Measurements from ENCODE around the gene CD8B2.
"Not testable (repeated sequence)": the region's sequence is repeated elsewhere in the genome, so short reads cannot be mapped to it uniquely, and the experiment has no call there.

The CD8B2 gene

DNA sequence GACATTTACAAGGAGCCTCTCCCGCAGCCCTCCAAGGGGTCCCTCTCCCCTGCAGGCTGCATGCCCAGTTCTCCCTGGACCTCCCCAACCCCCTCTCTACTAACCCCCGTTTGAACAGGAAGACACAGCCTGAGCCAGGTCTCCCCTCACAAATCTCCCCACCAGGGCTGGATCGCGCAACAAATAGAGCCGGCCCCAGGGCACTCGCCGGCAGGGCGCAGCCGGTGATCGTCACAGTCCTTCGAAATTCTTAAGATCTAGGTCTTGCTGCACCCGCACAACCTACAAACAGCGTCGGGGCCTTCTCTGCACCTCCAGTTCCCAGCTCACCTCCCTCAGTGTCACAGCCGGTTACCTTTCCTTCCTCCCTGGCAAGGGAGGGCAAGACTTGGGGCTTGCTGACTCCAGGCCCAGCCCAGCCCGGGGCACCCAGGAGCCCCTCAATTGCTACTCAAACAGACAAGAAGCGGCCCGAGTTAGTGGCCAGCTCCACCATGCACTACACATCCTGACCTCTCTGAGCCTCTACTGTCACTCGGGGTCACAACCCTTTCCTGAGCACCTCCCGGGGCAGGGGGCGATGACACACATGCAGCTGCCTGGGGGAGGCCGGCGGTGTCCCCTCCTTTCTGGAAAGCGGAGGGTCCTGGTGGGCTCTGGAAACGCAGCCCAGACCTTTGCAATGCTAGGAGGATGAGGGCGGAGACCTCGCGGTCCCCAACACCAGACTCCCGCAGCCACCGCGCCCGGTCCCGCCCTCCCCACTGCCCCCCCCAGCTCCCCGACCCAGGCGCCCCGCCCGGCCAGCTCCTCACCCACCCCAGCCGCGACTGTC is at the start of gene CD8B2:
TSS of gene CD8B2 (plus strand) at position 814 of the 835 bp plus-strand sequence. CDS start 63 bp downstream, outside the sequence.
- DNase-seq (ENCODE audit: low read depth); H3K4me3 ChIP-seq (ENCODE audit: low read depth, low read length): not testable (repeated sequence)

DNA sequence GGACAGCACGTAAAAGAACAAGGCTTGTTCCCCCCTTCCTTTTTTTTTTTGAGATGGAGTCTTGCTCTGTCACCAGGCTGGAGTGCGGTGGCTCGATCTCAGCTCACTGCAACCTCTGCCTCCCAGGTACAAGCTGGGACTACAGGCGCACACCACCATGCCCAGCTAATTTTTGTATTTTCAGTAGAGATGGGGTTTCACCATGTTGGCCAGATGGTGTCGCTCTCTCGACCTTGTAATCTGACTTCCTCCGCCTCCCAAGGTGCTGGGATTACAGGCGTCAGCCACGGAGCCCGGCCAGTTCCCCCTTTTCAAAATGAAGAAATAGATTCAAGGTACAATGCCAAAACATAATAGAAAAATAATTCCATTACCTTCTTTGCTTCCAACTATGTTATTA is 25.3 kb upstream of the CD8B2 start:
- DNase-seq (ENCODE audit: low read depth); H3K4me3 ChIP-seq (ENCODE audit: low read depth, low read length): not testable (repeated sequence)

DNA sequence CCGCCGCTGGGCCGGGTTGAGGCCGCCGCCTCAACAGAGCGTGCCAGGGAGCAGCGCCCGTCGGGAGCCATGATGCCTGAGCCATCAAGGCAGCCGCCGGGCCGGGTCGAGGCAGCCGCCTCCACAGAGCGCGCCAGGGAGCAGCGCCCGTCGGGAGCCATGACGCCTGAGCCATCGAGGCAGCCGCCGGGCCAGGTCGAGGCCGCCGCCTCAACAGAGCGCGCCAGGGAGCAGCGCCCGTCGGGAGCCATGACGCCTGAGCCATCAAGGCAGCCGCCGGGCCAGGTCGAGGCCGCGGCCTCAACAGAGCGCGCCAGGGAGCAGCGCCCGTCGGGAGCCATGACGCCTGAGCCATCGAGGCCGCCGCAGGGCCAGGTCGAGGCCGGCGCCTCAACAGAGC is 19.6 kb upstream of the CD8B2 start:
- not testable (repeated sequence) for DNase-seq (ENCODE audit: low read depth)

DNA sequence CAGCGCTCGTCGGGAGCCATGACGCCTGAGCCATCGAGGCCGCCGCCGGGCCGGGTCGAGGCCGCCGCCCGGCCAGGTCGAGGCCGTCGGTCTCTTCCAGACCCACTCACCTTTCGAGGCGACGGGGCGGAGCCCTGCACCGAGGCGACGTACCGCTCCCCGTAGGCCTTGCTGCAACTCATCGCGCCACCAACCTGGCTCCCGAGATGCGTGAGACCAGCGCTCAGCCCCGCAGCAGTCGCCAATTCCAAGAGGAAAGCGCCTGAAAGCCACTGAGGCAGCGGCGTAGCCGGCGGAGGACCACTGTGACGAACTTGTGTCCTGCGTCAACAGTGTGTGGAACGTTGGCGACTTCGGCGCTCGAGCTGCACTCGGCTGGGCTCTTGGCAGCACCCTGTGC is 19.1 kb upstream of the CD8B2 start, which contains the start of gene RGPD3:
TSS of gene RGPD3 (minus strand) at position 307 of the 400 bp plus-strand sequence. CDS start at position 182, 125 bp downstream.
- not testable (repeated sequence) for DNase-seq (ENCODE audit: low read depth); H3K4me3 ChIP-seq (ENCODE audit: low read depth, low read length)

More for the DNA sequence above, 19.6 kb upstream of the CD8B2 start:
- not testable (repeated sequence) for H3K4me3 ChIP-seq (ENCODE audit: low read depth, low read length)

DNA sequence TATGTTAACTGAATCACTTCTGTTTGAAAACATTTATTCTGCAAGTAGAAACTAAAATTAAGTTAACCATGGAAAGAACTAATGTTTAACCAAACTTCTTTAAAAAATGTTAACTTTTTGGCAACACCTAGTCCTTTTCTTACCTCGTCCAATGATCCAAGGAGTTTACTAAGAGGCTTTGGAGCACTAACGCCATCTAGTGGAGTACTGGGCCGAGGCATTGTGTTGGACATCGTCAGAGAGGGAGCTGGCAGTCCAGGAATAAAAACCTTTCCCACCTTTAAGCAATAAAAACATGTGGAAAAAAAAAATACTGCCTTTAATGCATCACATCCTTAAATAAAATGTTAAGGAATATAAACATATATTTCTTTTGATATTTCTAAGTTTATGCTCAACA is 16.5 kb upstream of the CD8B2 start:
- DNase-seq (ENCODE audit: low read depth); H3K4me3 ChIP-seq (ENCODE audit: low read depth, low read length): not testable (repeated sequence)
- TF ChIP-seq, protein P1, sequence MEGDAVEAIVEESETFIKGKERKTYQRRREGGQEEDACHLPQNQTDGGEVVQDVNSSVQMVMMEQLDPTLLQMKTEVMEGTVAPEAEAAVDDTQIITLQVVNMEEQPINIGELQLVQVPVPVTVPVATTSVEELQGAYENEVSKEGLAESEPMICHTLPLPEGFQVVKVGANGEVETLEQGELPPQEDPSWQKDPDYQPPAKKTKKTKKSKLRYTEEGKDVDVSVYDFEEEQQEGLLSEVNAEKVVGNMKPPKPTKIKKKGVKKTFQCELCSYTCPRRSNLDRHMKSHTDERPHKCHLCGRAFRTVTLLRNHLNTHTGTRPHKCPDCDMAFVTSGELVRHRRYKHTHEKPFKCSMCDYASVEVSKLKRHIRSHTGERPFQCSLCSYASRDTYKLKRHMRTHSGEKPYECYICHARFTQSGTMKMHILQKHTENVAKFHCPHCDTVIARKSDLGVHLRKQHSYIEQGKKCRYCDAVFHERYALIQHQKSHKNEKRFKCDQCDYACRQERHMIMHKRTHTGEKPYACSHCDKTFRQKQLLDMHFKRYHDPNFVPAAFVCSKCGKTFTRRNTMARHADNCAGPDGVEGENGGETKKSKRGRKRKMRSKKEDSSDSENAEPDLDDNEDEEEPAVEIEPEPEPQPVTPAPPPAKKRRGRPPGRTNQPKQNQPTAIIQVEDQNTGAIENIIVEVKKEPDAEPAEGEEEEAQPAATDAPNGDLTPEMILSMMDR (IDR thresholded peaks at IDR 0.05; ENCODE audit: insufficient read depth, low read depth, low read length, missing control alignments) = peak; percentile 16

DNA sequence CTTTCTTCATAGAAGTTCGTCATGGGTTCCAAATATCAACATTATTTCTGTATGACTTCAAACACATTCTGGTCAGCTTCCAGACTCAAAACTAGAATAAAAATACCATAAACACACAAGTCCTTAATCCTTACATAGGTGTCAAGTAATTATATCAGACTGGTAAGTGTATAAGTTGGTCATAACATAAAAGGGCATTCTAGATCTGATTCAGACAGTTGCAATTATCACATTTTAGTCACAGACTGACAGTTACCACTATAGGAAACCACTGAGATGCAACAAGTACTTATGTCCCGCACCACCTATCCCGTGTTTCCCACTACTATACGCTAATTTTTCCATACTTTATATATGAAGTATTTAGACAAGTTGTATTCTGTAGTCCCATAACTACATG is 9.5 kb upstream of the CD8B2 start:
- H3K4me3 ChIP-seq (ENCODE audit: low read depth, low read length); DNase-seq (ENCODE audit: low read depth): not testable (repeated sequence)

DNA sequence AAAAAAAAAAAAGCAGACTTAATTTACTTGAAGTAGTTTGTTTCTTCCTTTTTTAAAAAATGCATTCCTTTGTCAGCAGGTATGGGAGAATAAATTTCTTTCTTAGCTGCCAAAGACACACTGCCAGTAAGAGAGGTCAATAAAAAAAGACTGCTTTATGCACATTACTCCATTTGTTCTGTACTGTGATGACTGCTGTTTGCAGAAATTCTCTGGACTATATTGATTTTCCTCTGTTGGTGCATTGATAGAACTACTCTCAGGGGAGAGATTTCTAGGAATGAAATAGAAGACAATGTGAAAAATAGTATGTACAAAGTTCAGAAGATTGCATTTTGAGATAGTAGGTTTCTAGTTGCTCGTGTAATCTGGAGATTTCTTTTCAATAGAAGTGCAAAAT is 7.6 kb upstream of the CD8B2 start:
- not testable (repeated sequence) for DNase-seq (ENCODE audit: low read depth)

DNA sequence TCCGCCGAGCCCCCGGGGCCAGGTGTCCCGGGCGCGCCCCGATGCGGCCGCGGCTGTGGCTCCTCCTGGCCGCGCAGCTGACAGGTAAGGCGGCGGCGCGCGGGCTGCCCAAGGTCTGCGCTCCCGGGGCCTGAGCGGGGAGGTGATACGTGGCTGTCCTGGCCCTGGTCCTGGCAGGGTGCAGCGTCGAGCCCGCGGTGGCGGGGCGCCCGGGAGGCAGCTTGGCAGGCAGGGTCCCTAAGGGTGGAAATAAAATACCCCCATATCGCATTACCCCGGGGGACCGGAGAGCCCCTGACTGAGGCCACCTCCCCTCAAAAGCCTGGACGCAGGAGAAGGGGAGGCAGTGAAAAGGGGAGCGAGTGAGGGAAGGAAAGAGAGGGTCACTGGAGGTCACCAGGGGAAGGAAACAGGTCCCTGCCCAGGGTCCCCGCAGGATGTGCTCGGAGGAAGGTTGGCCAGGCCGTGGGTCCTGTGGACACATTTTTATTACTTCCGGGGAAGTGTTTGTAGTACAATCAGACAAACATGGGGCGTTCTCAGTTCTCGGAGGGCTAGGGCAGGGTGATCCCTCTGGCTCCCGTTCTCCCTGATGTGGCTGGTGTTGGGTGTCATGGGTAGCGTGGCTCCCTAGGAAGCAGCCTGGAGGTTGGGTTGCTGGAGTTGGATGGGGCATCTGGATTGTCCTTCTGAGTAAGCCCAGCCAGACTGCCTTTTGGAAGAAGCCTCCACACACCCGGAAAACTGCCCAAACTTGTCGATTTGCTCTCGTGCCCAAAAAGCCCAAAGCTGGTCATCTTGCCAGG is 425 bp downstream of the CD8B2 start:
- not testable (repeated sequence) for DNase-seq (ENCODE audit: low read depth); H3K4me3 ChIP-seq (ENCODE audit: low read depth, low read length)

More for the DNA sequence above, 7.6 kb upstream of the CD8B2 start:
- H3K4me3 ChIP-seq (ENCODE audit: low read depth, low read length) = not testable (repeated sequence)

DNA sequence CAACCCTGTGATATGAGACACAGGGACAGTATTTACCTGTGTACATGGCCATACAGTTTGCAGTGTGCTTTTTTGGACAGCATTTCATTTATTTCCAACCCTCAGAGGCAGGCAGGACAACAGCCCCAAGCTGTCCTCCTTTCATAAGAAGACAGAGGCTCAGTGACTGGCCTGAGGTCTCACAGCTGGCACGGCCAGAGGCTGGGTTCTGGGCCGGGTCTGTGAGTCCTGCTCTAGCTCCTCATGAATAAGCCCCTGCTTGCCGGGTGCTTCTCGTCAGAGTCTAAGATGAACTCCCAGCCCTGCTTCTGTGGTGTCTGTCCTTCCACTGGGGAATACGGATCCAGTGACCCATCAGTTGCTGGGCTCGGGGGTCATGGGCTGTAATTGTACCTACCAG is 2.5 kb downstream of the CD8B2 start:
- H3K4me3 ChIP-seq (ENCODE audit: low read depth, low read length); DNase-seq (ENCODE audit: low read depth): not testable (repeated sequence)

DNA sequence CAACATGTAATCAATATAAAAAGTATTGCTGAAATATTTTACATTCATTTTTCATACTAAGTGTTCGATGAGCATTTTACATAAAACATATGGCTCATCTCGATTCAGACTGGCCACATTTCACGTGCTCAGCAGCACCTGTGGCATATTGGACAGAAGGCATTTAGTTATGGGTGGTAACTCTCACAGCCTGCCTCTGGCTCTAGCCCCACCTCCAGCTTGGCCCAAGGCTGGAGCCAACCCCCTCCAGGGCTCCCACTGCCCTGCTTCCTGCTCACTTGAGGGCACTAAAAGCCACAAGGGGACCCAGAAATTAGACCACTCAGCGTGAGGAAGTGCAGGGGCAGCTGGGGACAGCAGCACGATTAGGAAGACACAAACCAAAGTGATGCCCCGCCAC is 5.2 kb downstream of the CD8B2 start:
- DNase-seq (ENCODE audit: low read depth); H3K4me3 ChIP-seq (ENCODE audit: low read depth, low read length): not testable (repeated sequence)

DNA sequence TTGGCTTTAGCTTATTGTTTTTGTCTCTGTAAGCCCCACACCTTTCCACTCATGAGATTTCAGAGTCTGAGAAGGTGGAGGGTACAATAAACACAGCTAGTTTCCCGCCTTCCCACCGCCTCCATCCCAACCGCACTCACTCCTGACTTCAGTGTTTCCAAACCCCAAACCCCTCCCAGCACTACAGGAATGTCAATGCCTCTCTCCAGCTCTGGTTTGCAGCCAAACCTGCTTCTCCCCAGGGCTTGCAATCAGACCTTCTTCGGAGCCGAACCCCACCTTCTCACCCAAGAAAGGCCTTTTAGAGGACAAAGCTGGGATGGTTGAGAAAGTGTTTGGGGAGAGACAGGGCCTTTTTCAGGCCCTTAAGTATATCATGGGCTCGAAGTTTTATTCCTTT is 5.7 kb downstream of the CD8B2 start:
- H3K4me3 ChIP-seq (ENCODE audit: low read depth, low read length); DNase-seq (ENCODE audit: low read depth): not testable (repeated sequence)

DNA sequence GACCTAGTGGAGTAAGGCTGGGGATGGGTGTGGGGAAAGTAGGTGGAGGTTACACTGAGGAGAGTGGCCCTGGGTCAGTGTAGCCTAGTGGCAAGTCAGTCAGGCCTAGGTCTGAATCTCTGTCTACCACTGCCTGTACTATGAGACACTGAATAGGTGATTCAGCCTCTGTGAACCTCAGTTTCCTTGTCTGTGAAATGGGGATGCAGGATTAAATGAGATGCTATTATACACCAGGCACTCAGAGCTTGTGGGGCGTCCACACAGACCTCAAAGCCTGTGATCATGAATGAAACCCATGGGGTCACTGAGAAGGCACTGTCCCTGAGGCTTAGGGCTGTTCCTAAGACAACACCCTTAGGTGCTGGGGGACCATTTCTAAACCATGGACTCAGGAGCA is 11.4 kb downstream of the CD8B2 start:
- H3K4me3 ChIP-seq (ENCODE audit: low read depth, low read length) = not testable (repeated sequence)

DNA sequence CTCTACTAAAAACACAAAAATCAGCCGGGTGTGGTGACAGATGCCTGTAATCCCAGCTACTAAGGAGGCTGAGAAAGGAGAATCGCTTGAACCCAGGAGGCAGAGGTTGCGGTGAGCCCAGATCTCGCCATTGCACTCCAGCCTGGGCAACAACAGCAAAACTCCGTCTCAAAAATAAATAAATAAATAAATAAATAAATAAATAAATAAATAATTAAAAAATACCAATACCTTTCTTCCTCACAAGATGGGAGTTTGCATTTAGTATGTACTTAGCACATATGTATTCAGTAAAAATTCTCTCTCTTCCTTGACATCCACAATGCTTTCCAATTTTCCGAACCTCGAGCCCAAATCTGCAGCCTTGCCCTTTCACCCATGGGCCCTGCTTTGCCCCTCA is 13.2 kb downstream of the CD8B2 start:
- DNase-seq (ENCODE audit: low read depth); H3K4me3 ChIP-seq (ENCODE audit: low read depth, low read length): not testable (repeated sequence)

More for the DNA sequence above, 11.4 kb downstream of the CD8B2 start:
- DNase-seq (ENCODE audit: low read depth) = not testable (repeated sequence)

DNA sequence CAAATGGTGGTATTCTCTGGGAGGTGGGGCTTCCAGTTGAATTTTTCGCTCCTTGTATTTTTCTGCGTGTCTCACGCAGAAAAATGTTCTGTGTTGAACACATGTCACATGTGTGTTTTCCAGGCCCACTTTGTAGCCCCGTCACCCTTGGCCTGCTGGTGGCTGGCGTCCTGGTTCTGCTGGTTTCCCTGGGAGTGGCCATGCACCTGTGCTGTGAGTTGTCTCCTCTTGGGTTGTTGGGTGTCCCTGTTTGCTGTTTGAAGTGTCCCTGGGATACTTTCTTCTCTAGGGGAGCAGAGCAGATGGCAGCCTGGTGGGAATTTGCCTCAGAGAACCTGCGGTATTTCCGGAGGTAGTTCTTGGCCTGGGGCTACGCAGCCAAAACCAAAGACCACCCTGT is 15.2 kb downstream of the CD8B2 start:
- not testable (repeated sequence) for H3K4me3 ChIP-seq (ENCODE audit: low read depth, low read length); DNase-seq (ENCODE audit: low read depth)

DNA sequence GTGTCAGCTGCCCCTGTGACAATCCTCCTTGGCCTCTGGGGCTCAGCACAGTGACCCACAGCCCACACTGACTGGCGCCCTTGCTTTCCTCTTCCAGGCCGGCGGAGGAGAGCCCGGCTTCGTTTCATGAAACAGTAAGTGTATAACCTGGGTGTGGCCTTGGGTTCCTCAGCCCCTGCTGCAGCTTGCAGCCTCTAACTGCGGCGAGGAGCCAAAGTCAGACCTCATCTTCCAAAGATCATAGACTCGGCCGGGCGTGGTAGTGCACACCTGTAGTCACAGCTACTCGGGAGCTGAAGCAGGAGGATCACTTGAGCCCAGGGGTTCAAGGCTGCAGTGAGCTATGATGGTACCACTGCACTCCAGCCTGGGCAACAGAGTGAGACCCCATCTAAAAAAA is 17.0 kb downstream of the CD8B2 start:
- not testable (repeated sequence) for DNase-seq (ENCODE audit: low read depth); H3K4me3 ChIP-seq (ENCODE audit: low read depth, low read length)

DNA sequence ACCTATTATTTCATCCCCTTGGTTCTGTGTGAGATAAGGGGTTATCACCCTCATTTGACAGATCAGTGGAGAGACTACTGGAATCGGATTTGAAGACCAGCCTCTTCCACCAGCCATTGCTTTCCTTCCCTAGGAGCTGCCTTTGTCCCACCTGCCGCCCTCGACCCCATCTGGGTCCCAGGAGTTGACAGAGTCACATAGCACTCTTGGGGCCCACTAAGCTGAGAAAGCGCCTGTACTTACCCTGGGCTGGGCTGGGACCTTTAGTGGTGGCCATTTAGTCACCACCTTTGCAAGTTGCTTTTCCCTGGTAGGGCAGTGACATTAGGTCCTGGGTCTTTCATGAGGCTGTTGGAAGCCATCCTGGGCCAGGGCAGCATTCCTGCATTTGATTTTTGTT is 17.6 kb downstream of the CD8B2 start:
- not testable (repeated sequence) for DNase-seq (ENCODE audit: low read depth); H3K4me3 ChIP-seq (ENCODE audit: low read depth, low read length)

DNA sequence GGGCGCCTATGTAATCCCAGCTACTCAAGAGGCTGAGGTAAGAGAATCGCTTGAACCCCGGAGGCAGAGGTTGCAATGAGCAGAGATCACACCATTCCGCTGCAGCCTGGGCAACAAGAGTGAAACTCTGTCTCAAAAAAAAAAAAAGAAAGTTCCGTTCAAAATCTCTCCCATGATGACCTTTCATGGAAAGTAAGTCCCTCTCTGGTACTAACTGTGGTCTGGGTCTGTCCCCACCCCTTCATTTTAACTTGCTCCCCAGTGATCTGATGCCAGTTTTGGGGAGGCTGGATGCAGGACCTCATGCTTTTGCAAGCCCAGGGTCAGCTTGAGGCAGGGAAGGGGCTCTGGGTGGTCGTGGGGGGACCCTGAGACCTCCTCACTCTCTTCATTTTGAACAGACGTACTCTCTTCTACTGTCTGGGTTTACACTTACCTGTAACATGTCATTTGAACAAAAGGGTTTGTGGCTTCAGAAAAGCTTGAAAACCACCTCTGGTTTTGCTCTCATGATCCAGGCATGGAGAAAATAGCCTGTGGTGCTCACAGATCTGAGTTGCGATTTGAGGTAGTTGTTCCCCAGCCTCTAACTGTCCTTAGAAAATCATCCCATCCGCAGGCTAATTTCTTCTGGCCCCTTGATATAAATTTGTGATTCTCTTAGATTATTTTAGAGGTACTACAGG is 19.0 kb downstream of the CD8B2 start:
- not testable (repeated sequence) for DNase-seq (ENCODE audit: low read depth); H3K4me3 ChIP-seq (ENCODE audit: low read depth, low read length)

Data from GM12865 (cell line).